ENCODE data around the gene PLB1.
"Not testable (repeated sequence)": the region's sequence is repeated elsewhere in the genome, so short reads cannot be mapped to it uniquely, and the experiment has no call there.

The PLB1 gene

DNA sequence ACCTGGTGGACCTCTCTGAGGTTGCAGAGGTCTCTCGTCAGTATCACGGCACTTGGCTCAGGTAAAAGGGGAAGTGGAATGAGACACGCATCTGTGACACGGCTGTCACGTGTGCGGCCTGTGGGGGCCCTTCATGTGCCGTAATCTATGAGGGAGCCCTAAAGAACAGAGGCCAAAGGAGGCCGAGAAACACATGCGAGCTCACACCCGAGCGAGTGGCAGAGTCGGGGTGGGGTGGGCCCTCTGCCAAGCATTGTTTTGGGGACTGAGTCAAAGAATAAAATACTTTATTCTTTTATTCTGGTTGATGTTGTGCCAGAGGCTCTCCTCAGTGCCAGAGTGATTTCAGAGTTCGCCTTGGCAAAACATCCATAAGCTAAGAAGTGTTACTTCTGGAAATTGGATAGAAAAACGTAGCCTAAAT lies 43.3 kb downstream of the PLB1 start:
- no peak for FAIRE-seq
- TF ChIP-seq SPI1 (IDR thresholded peaks at IDR 0.05; ENCODE audit: low read depth, low read length) = peak; percentile 91
- TF ChIP-seq PAX5 (IDR thresholded peaks at IDR 0.05; ENCODE audit: insufficient read depth, low read length, severe bottlenecking) = no peak
- no peak for TF ChIP-seq POU2F2 (IDR thresholded peaks at IDR 0.05; ENCODE audit: low read depth, low read length)
- no peak for TF ChIP-seq POLR2AphosphoS5 (IDR thresholded peaks at IDR 0.05; ENCODE audit: low read depth, low read length)
- no peak for DNase-seq (ENCODE audit: insufficient read length, low spot score)

- FAIRE-seq = no peak
- TF ChIP-seq POU2F2 (IDR thresholded peaks at IDR 0.05; ENCODE audit: low read depth, low read length) (no peak), TAF1 (IDR thresholded peaks at IDR 0.05; ENCODE audit: low read depth, low read length) (no peak), PAX5 (IDR thresholded peaks at IDR 0.05; ENCODE audit: insufficient read depth, low read length, severe bottlenecking) (no peak), SPI1 (IDR thresholded peaks at IDR 0.05; ENCODE audit: low read depth, low read length) (no peak), POLR2A (IDR thresholded peaks at IDR 0.05; ENCODE audit: low read depth, low read length) (no peak), POLR2AphosphoS5 (IDR thresholded peaks at IDR 0.05; ENCODE audit: low read depth, low read length) (no peak)
- DNase-seq (ENCODE audit: insufficient read length, low spot score) = no peak
These were observed 47.6 kb downstream of the PLB1 start for GRCh38 chr2:28543316-28544035.

- DNase-seq (ENCODE audit: insufficient read length, low spot score) (no peak), FAIRE-seq (no peak)
- TF ChIP-seq PAX5 (IDR thresholded peaks at IDR 0.05; ENCODE audit: insufficient read depth, low read length, severe bottlenecking) (no peak), POLR2AphosphoS5 (IDR thresholded peaks at IDR 0.05; ENCODE audit: low read depth, low read length) (no peak)
These were observed 48.1 kb downstream of the PLB1 start for GRCh38 chr2:28544036-28544346.

GRCh38 chr2:28544405-28544921 lies 48.6 kb downstream of the PLB1 start:
- DNase-seq (ENCODE audit: insufficient read length, low spot score) (no peak), FAIRE-seq (no peak)
- TF ChIP-seq POLR2AphosphoS5 (IDR thresholded peaks at IDR 0.05; ENCODE audit: low read depth, low read length) (no peak), SPI1 (IDR thresholded peaks at IDR 0.05; ENCODE audit: low read depth, low read length) (no peak), POU2F2 (IDR thresholded peaks at IDR 0.05; ENCODE audit: low read depth, low read length) (no peak), TAF1 (IDR thresholded peaks at IDR 0.05; ENCODE audit: low read depth, low read length) (no peak), POLR2A (IDR thresholded peaks at IDR 0.05; ENCODE audit: low read depth, low read length) (no peak), PAX5 (IDR thresholded peaks at IDR 0.05; ENCODE audit: insufficient read depth, low read length, severe bottlenecking) (no peak)

DNA sequence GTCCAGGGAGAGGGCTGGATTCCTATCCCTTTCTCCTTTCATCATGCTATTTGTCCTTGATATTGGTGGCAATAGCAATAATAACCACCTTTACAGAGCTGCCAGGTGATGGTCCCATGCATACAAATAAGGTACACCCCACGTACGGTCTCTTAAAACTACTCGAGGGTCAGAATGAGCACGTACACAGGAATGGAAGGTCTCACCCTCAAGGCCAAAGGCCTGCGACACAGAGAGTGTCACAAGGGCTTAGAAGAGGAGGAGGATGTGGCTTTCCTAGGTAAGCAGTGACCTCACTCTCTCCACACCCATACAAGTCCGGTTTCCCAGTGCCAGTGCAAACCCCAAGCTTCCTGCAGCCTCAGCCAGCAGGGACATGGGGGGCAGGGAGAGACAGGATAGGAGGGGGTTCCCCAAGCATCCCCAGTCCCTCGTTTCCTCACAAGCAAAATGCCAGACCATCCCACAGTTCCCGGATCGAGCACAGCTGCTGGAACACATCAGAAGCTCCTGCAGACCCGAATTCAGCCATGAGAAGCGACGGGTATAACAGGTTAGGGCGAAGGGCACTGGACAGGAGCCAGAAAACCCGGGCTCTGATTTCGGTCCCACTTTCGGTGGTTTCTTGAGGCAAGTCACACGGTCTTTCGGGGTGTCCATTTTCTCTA lies 49.2 kb downstream of the PLB1 start:
- TF ChIP-seq POLR2A (IDR thresholded peaks at IDR 0.05; ENCODE audit: low read depth, low read length) (no peak), POLR2AphosphoS5 (IDR thresholded peaks at IDR 0.05; ENCODE audit: low read depth, low read length) (no peak), SPI1 (IDR thresholded peaks at IDR 0.05; ENCODE audit: low read depth, low read length) (no peak), TAF1 (IDR thresholded peaks at IDR 0.05; ENCODE audit: low read depth, low read length) (no peak), PAX5 (IDR thresholded peaks at IDR 0.05; ENCODE audit: insufficient read depth, low read length, severe bottlenecking) (no peak), POU2F2 (IDR thresholded peaks at IDR 0.05; ENCODE audit: low read depth, low read length) (no peak)
- no peak for FAIRE-seq
- no peak for DNase-seq (ENCODE audit: insufficient read length, low spot score)

DNA sequence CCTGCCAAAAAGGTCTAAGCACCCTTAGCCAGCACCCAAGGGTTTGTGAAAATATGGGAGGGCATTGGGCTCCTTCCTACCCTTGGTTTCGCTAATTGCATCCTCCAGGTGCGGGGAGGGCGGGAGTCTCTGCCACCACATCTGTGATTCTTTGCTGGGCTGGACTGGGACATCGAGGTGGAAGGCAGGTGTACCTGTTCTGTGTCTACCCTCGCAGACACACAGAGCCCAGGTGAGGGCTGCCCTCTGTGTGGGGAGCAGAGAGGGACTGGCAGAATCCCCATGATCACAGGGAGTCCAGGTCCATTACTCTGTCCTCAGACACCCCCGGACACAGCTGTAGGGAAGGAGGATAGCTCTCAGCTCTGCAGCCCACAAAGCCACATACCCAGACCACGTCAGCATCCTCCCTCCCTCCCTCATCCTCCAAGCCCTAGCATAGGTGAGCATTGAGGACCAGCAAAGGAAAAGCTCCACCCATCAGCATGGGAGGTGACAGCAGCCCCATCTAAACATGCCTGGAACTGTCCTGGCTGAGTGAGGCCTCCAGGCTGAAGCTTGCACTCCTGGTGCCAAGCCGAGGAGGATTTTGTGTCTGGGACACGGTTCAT lies 49.8 kb downstream of the PLB1 start:
- DNase-seq (ENCODE audit: insufficient read length, low spot score) = no peak
- no peak for FAIRE-seq
- TF ChIP-seq PAX5 (IDR thresholded peaks at IDR 0.05; ENCODE audit: insufficient read depth, low read length, severe bottlenecking) (no peak), POLR2AphosphoS5 (IDR thresholded peaks at IDR 0.05; ENCODE audit: low read depth, low read length) (no peak), POLR2A (IDR thresholded peaks at IDR 0.05; ENCODE audit: low read depth, low read length) (no peak), TAF1 (IDR thresholded peaks at IDR 0.05; ENCODE audit: low read depth, low read length) (no peak)

DNA sequence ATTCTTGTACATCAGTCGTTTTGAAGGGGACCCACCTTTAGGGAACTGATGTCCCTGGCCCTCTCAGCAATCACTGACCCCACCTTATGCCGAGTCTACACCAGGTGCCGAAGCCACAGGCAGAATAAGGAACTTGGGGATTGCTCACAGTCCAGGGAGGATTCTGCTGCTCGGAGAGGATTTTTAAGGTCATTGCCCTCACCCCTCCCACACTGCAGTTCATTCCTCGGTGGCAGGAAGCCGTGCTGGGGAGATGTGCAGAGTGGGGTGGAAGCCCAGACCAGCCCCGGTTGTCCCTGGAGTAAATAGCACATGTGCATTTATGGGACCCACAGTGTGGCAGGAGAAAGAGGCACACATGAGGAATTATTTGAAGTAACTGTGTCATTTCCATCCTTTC lies 50.4 kb downstream of the PLB1 start:
- no peak for TF ChIP-seq PAX5 (IDR thresholded peaks at IDR 0.05; ENCODE audit: insufficient read depth, low read length, severe bottlenecking)
- TF ChIP-seq SPI1 (IDR thresholded peaks at IDR 0.05; ENCODE audit: low read depth, low read length) = no peak
- no peak for TF ChIP-seq TAF1 (IDR thresholded peaks at IDR 0.05; ENCODE audit: low read depth, low read length)
- TF ChIP-seq POLR2A (IDR thresholded peaks at IDR 0.05; ENCODE audit: low read depth, low read length) = no peak
- FAIRE-seq = no peak
- no peak for DNase-seq (ENCODE audit: insufficient read length, low spot score)

DNA sequence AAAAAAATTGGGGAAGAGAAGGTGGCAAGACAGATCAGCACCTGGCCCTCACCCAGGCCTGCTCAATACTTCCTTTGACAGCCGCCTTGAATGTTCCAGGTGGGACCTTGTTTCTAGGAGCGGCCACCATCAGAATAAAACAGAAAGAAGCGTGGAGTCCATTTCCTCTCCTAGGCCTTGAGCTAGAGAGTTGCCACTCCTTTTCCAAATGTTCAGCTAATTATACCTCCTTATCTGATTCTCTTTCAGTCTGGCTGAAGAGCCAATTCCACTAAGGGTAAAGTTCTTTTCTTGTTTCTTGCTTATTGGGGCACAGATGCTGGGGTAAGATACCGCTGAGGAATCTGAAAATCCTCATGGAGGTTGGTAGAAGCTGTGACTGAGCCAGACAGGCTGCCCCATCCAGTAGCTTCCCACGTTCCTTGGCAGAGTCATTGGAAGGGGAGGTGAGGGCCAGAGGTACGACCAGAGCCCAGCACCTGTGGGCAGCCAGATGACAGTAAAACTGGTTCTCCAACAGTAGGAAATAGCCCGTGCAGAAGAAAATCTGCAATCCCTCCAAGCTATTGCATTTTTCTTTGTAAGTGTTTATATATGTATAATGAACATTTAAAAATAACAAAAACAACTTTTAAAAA lies 51.5 kb downstream of the PLB1 start:
- FAIRE-seq = no peak

GRCh38 chr2:28547906-28548600 lies 52.2 kb downstream of the PLB1 start:
- DNase-seq (ENCODE audit: insufficient read length, low spot score) (no peak), FAIRE-seq (no peak)
- no peak for TF ChIP-seq POLR2A (IDR thresholded peaks at IDR 0.05; ENCODE audit: low read depth, low read length)
- no peak for TF ChIP-seq SPI1 (IDR thresholded peaks at IDR 0.05; ENCODE audit: low read depth, low read length)
- no peak for TF ChIP-seq POLR2AphosphoS5 (IDR thresholded peaks at IDR 0.05; ENCODE audit: low read depth, low read length)
- no peak for TF ChIP-seq TAF1 (IDR thresholded peaks at IDR 0.05; ENCODE audit: low read depth, low read length)
- no peak for TF ChIP-seq POU2F2 (IDR thresholded peaks at IDR 0.05; ENCODE audit: low read depth, low read length)
- TF ChIP-seq PAX5 (IDR thresholded peaks at IDR 0.05; ENCODE audit: insufficient read depth, low read length, severe bottlenecking) = no peak

More for the DNA sequence above, 51.5 kb downstream of the PLB1 start:
- DNase-seq (ENCODE audit: insufficient read length, low spot score) = no peak
- no peak for TF ChIP-seq TAF1 (IDR thresholded peaks at IDR 0.05; ENCODE audit: low read depth, low read length)
- TF ChIP-seq PAX5 (IDR thresholded peaks at IDR 0.05; ENCODE audit: insufficient read depth, low read length, severe bottlenecking) = no peak
- TF ChIP-seq SPI1 (IDR thresholded peaks at IDR 0.05; ENCODE audit: low read depth, low read length) = no peak
- no peak for TF ChIP-seq POLR2AphosphoS5 (IDR thresholded peaks at IDR 0.05; ENCODE audit: low read depth, low read length)
- no peak for TF ChIP-seq POU2F2 (IDR thresholded peaks at IDR 0.05; ENCODE audit: low read depth, low read length)
- no peak for TF ChIP-seq POLR2A (IDR thresholded peaks at IDR 0.05; ENCODE audit: low read depth, low read length)

GRCh38 chr2:28550345-28550744 lies 54.5 kb downstream of the PLB1 start:
- FAIRE-seq; DNase-seq (ENCODE audit: insufficient read length, low spot score): not testable (repeated sequence)

All from GM12891 (cell line).